GM19324 (cell line): ENCODE results near the gene PLCH1.

Source experiments
- ATAC-seq: cut with Tn5 transposase; IDR thresholded peaks from one replicate; pipeline ENCODE4 v1.9.1; 2021; ENCODE audit warnings: mild to moderate bottlenecking, moderate library complexity; ENCODE audit not compliant: unreplicated experiment, low FRiP score

The PLCH1 gene

GRCh38 chr3:155327871-155328270 lies 417.0 kb downstream of the PLCH1 start:
- ATAC-seq: no peak

- no peak for ATAC-seq
Measured at GRCh38 chr3:155327430-155327829, 417.4 kb downstream of the PLCH1 start.

GRCh38 chr3:155326901-155327300 lies 418.0 kb downstream of the PLCH1 start:
- ATAC-seq: no peak

GRCh38 chr3:155326244-155326643 lies 418.6 kb downstream of the PLCH1 start:
- ATAC-seq: no peak
